H1 (cell line): ENCODE measurements around the gene KIAA0319L. TPM values are rescaled to one million over a fixed set of nuclear protein-coding genes. Genes with fewer than 3 reads are reported as not detected.

Source experiments
- CHD7 ChIP-seq: fragments of 300-600 bp; sonication (generic); IDR thresholded peaks from 2 replicates; pipeline ENCODE4 v1.7.1; 2012; ENCODE audit warnings: low read length, moderate library complexity, mild to moderate bottlenecking, inconsistent platforms; ENCODE audit not compliant: insufficient replicate concordance
- YY1 ChIP-seq: IDR thresholded peaks from 2 replicates; pipeline ENCODE4 v1.6.1; 2011; ENCODE audit warnings: low read depth, mild to moderate bottlenecking, low read length
- polyA plus RNA-seq, 7 experiments: library from polyadenylated mRNA; depleted of rRNA in 3 of 7; stranded (reverse) in 5 of 7; unstranded in 2 of 7; fragments of >200 nt in 5 of 7; fragments of 200-250 nt in 2 of 7; gene quantifications; 1 replicate in 5 of 7; 2 replicates in 1 of 7; 4 replicates in 1 of 7; pipeline versions ENCODE4 v1.2.1 to v1.2.3, GENCODE V29; 2011 to 2013; ENCODE audit warnings: missing spikeins in 2 of 7, mixed read lengths in 2 of 7
- total RNA-seq: library from RNA; stranded (reverse); fragmentation: NEBNext Ultra II Directional; extraction: Animal tissue kit (Norgen Biotek cat#: 25700); gene quantifications from 2 replicates; pipeline ENCODE4 v1.2.1, GENCODE V29; 2021

KIAA0319L gene
- total and polyA plus RNA-seq, 2 of the 8 experiments (the other 6 are each of a cell fraction or from before 2014, with no cell fraction given) = 40.1 to 55.7 TPM

GRCh38 chr1:35574655-35575415, 17.6 kb upstream of the KIAA0319L start (continued):
- TF ChIP-seq CHD7 = no peak
- no peak for TF ChIP-seq YY1
